ENCODE results near the gene STAT6. TPM values are rescaled to one million over a fixed set of nuclear protein-coding genes. Genes with fewer than 3 reads are reported as not detected.

The STAT6 gene
- polyA plus RNA-seq, 2 of the 4 experiments (the other 2 are of a cell fraction): 58.8 to 59.0 TPM

- TF ChIP-seq HOXB13 (CRISPR knock-in tag; IDR thresholded peaks at IDR 0.05; ENCODE audit: low read depth) (no peak), E2F6 (IDR thresholded peaks at IDR 0.05; ENCODE audit: borderline replicate concordance, low read depth) (no peak), CHD2 (IDR thresholded peaks at IDR 0.05; ENCODE audit: low read length, partially characterized antibody) (no peak), HOXB5 (CRISPR knock-in tag; IDR thresholded peaks at IDR 0.05) (no peak), HDAC2 (IDR thresholded peaks at IDR 0.05) (no peak), ESRRA (IDR thresholded peaks at IDR 0.05; ENCODE audit: borderline replicate concordance, low read length) (no peak), POLR2A (IDR thresholded peaks at IDR 0.05; ENCODE audit: low read length) (no peak)
Measured at GRCh38 chr12:57092529-57092862, 18.7 kb downstream of the STAT6 start (continued).

DNA sequence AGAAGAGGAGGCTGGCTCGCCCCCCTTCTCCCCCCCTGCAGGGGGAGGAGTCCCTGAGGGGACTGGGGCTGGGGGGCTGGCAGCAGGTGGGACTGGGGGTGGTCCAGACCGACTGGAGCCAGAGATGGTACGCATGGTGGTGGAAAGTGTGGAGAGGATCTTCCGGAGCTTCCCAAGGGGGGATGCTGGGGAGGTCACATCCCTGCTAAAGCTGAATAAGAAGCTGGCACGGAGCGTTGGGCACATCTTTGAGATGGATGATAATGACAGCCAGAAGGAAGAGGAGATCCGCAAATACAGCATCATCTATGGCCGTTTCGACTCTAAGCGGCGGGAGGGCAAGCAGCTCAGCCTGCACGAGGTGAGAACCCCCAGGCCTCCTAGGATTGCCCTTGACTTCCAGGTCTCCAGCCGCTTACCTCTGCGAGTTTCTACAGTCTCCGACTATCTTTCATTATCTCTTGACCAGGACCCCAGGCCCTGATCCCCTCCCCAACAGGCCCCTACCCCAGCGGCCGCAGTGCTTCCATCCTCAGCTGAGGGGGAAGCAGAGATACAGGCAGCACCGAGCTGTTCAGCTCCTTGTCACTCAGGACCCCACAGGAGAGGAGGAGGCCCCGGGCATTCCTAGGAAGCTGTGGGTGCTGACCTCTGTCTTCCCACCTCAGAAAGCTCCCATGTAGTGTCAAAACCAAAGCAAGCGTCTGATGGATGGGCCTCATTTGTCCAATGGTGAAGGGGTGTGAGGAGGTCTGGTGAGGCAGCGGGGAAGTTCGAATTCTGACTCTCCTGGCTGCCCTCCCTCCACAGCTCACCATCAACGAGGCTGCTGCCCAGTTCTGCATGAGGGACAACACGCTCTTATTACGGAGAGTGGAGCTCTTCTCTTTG lies 19.3 kb downstream of the STAT6 start:
- ChIA-PET CTCF (interaction anchor here (0.5 to 18.3 kb wide), 20 partner anchors 10 to 414 kb away, joined by 3 to 330 read pairs (median 4); partner anchors contain the start of genes NEMP1, STAT6 and ZBTB39), POLR2A (interaction anchor here (1.4 to 6.8 kb wide), 3 partner anchors 10 to 19 kb away, joined by 6 to 143 read pairs (median 7); partner anchors contain the start of genes NEMP1 and STAT6)
- peaks cover 15% of the 10 kb centered on the region; the same call in 2 of the 3 replicates for H3K4me1 ChIP-seq
- H3K27ac ChIP-seq: no peak overlapping the region
- WGBS (ENCODE audit: missing lambda C conversion rate): 89% methylated on average over 23 of the region's 25 CpGs
- DNase-seq (ENCODE audit: low read depth in 1 of 2, low spot score in 1 of 2): no peak
- no peak overlapping the region for H3K4me2 ChIP-seq
- no peak for FAIRE-seq
- no peak overlapping the region for H3K4me3 ChIP-seq
- TF ChIP-seq ZC3H11A (IDR thresholded peaks at IDR 0.05) (no peak), JUNB (IDR thresholded peaks at IDR 0.05) (no peak), MAFK (IDR thresholded peaks at IDR 0.05; ENCODE audit: partially characterized antibody) (no peak), BCL3 (IDR thresholded peaks at IDR 0.05) (no peak), CBX2 (IDR thresholded peaks at IDR 0.05; ENCODE audit: borderline replicate concordance, low read depth) (no peak), MAZ (IDR thresholded peaks at IDR 0.05; ENCODE audit: borderline replicate concordance, low read depth, low read length) (no peak), E2F6 (IDR thresholded peaks at IDR 0.05; ENCODE audit: borderline replicate concordance, low read depth) (no peak), RARB (CRISPR knock-in tag; IDR thresholded peaks at IDR 0.05) (no peak), CHD4 (IDR thresholded peaks at IDR 0.05; ENCODE audit: borderline replicate concordance) (no peak)
- no peak for ATAC-seq
- H3K9me3 ChIP-seq: no peaks in the 10 kb centered on the region

GRCh38 chr12:57090924-57091637 lies 20.1 kb downstream of the STAT6 start:
- Histone ChIP-seq H3K27ac (no peak overlapping the region), H3K4me2 (peak overlapping the region; percentile 96; the same call in 1 of the 3 replicates), H3K9me3 (no peaks in the 10 kb centered on the region), H3K4me1 (peaks cover 14% of the 10 kb centered on the region), H3K4me3 (no peak overlapping the region)
- POLR2A ChIA-PET: interaction anchor here (1.0 to 6.8 kb wide), 4 partner anchors 11 to 22 kb away, joined by 3 to 143 read pairs (median 6); partner anchors contain the start of genes NEMP1 and STAT6
- no peak for FAIRE-seq
- 83% methylated on average over 16 of the region's 22 CpGs for WGBS (ENCODE audit: missing lambda C conversion rate)
- ATAC-seq: no peak
- DNase-seq (ENCODE audit: low read depth in 1 of 2, low spot score in 1 of 2): no peak
- CTCF ChIA-PET: interaction anchor here (0.5 to 18.3 kb wide), 12 partner anchors 11 to 334 kb away, joined by 3 to 330 read pairs (median 5); partner anchors contain the start of genes NEMP1 and STAT6
- TF ChIP-seq JUNB (IDR thresholded peaks at IDR 0.05): no peak
- no peak for TF ChIP-seq CBX8 (IDR thresholded peaks at IDR 0.05)
- TF ChIP-seq RNF2 (IDR thresholded peaks at IDR 0.05; ENCODE audit: borderline replicate concordance, low read depth): no peak
- TF ChIP-seq NFE2L2 (conservative IDR thresholded peaks at IDR 0.05; ENCODE audit: low read length): no peak
- TF ChIP-seq, protein P1, sequence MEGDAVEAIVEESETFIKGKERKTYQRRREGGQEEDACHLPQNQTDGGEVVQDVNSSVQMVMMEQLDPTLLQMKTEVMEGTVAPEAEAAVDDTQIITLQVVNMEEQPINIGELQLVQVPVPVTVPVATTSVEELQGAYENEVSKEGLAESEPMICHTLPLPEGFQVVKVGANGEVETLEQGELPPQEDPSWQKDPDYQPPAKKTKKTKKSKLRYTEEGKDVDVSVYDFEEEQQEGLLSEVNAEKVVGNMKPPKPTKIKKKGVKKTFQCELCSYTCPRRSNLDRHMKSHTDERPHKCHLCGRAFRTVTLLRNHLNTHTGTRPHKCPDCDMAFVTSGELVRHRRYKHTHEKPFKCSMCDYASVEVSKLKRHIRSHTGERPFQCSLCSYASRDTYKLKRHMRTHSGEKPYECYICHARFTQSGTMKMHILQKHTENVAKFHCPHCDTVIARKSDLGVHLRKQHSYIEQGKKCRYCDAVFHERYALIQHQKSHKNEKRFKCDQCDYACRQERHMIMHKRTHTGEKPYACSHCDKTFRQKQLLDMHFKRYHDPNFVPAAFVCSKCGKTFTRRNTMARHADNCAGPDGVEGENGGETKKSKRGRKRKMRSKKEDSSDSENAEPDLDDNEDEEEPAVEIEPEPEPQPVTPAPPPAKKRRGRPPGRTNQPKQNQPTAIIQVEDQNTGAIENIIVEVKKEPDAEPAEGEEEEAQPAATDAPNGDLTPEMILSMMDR (IDR thresholded peaks at IDR 0.05): no peak
- TF ChIP-seq, protein P2, sequence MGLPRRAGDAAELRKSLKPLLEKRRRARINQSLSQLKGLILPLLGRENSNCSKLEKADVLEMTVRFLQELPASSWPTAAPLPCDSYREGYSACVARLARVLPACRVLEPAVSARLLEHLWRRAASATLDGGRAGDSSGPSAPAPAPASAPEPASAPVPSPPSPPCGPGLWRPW (IDR thresholded peaks at IDR 0.05): no peak
- no peak for TF ChIP-seq HDAC2 (IDR thresholded peaks at IDR 0.05)
- no peak for TF ChIP-seq POLR2AphosphoS2 (conservative IDR thresholded peaks at IDR 0.05; ENCODE audit: low read length)
- no peak for TF ChIP-seq HOXB13 (CRISPR knock-in tag; IDR thresholded peaks at IDR 0.05; ENCODE audit: low read depth)
- TF ChIP-seq ZC3H11A (IDR thresholded peaks at IDR 0.05): no peak
- no peak for TF ChIP-seq CHD2 (IDR thresholded peaks at IDR 0.05; ENCODE audit: low read length, partially characterized antibody)
- TF ChIP-seq, protein P3, sequence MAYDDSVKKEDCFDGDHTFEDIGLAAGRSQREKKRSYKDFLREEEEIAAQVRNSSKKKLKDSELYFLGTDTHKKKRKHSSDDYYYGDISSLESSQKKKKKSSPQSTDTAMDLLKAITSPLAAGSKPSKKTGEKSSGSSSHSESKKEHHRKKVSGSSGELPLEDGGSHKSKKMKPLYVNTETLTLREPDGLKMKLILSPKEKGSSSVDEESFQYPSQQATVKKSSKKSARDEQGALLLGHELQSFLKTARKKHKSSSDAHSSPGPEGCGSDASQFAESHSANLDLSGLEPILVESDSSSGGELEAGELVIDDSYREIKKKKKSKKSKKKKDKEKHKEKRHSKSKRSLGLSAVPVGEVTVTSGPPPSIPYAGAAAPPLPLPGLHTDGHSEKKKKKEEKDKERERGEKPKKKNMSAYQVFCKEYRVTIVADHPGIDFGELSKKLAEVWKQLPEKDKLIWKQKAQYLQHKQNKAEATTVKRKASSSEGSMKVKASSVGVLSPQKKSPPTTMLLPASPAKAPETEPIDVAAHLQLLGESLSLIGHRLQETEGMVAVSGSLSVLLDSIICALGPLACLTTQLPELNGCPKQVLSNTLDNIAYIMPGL (CRISPR knock-in tag; IDR thresholded peaks at IDR 0.05; ENCODE audit: borderline replicate concordance): no peak
- TF ChIP-seq EHMT2 (IDR thresholded peaks at IDR 0.05; ENCODE audit: low read depth): no peak
- TF ChIP-seq ESRRA (IDR thresholded peaks at IDR 0.05; ENCODE audit: borderline replicate concordance, low read length): no peak
- TF ChIP-seq CHD4 (IDR thresholded peaks at IDR 0.05; ENCODE audit: borderline replicate concordance): no peak
- TF ChIP-seq KDM1A (IDR thresholded peaks at IDR 0.05; ENCODE audit: low read depth): no peak

Data from A549 (cell line).